ENCODE results near the gene HOMER1. TPM values are rescaled to one million over a fixed set of nuclear protein-coding genes. Genes with fewer than 3 reads are reported as not detected.

HOMER1 gene
- total RNA-seq, 1 experiment from 2014 or later, result 26.6 TPM

- CTCF ChIA-PET, result interaction anchor here (0.6 kb wide), 1 partner anchor 35 kb away, joined by 3 read pairs; no protein-coding TSS in a partner anchor
- Mint-ChIP-seq H3K36me3 (ENCODE audit: insufficient read depth, unreplicated experiment) (no peaks in the 10 kb centered on the region), H3K4me1 (ENCODE audit: low read depth, unreplicated experiment) (no peaks in the 10 kb centered on the region), H3K9me3 (ENCODE audit: low read depth, unreplicated experiment) (no peaks in the 10 kb centered on the region), H3K27me3 (ENCODE audit: unreplicated experiment) (no peaks in the 10 kb centered on the region), H3K27ac (ENCODE audit: unreplicated experiment) (no peak overlapping the region), H3K4me3 (ENCODE audit: low read depth, unreplicated experiment) (no peak overlapping the region)
- no TSS peak for BruUV-seq (replicated peaks)
- intact Hi-C loops (cut with micrococcal nuclease; ENCODE audit: unreplicated experiment), result no loop called here
- no peak for TF ChIP-seq CTCF (IDR thresholded peaks at IDR 0.05; ENCODE audit: unreplicated experiment)
- DNase-seq, result no peak
Measured at GRCh38 chr5:79436821-79437220, 77.1 kb downstream of the HOMER1 start.

DNA sequence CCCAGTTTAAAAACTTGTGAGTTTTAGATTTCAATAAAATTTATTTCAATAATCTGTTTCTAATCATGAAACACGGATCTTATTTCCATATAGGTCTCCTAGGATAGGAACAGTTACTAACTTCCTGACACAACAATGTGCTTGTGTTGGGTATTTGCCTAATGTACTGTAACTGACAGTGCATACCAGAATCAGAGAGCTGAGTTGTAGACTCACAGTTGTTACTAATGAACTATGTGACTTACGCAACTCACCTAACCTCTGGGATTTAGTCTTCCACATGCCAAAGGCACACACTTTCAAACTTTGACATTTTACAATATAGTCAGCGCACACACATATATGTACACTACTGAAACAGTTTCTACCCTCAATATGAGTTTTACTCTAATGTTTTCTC lies 77.7 kb downstream of the HOMER1 start:
- CTCF ChIA-PET, result interaction anchor here (0.6 kb wide), 1 partner anchor 35 kb away, joined by 3 read pairs; no protein-coding TSS in a partner anchor
- H3K4me1 Mint-ChIP-seq (ENCODE audit: low read depth, unreplicated experiment), result no peaks in the 10 kb centered on the region
- intact Hi-C loops (cut with micrococcal nuclease; ENCODE audit: unreplicated experiment), result no loop called here
- no peak overlapping the region for H3K27ac Mint-ChIP-seq (ENCODE audit: unreplicated experiment)
- no peaks in the 10 kb centered on the region for H3K9me3 Mint-ChIP-seq (ENCODE audit: low read depth, unreplicated experiment)
- no peaks in the 10 kb centered on the region for H3K36me3 Mint-ChIP-seq (ENCODE audit: insufficient read depth, unreplicated experiment)
- H3K27me3 Mint-ChIP-seq (ENCODE audit: unreplicated experiment), result no peaks in the 10 kb centered on the region
- TF ChIP-seq CTCF (IDR thresholded peaks at IDR 0.05; ENCODE audit: unreplicated experiment), result no peak
- H3K4me3 Mint-ChIP-seq (ENCODE audit: low read depth, unreplicated experiment), result no peak overlapping the region
- no TSS peak for BruUV-seq (replicated peaks)
- no peak for DNase-seq

DNA sequence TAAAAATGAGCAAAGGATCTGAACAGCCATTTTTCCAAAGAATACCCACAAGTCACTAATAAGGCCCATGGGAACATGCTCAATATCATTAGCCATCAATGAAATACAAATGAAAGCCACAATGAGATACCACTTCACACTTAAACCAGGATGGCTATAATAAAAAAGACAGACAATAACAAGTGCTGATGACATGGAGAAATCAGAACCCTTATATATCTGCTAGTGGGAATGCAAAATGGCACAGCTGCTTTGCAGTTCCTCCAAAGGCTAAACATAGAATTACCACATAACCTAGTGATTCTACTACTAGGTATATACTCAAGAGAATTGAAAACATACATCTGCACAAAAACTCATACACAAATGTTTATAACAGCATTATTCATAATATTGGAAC lies 83.7 kb downstream of the HOMER1 start:
- no peak for DNase-seq
- no peak for TF ChIP-seq CTCF (IDR thresholded peaks at IDR 0.05; ENCODE audit: unreplicated experiment)
- Mint-ChIP-seq H3K27ac (ENCODE audit: unreplicated experiment) (no peak overlapping the region), H3K4me3 (ENCODE audit: low read depth, unreplicated experiment) (no peak overlapping the region), H3K9me3 (ENCODE audit: low read depth, unreplicated experiment) (no peaks in the 10 kb centered on the region), H3K4me1 (ENCODE audit: low read depth, unreplicated experiment) (no peaks in the 10 kb centered on the region), H3K27me3 (ENCODE audit: unreplicated experiment) (no peaks in the 10 kb centered on the region), H3K36me3 (ENCODE audit: insufficient read depth, unreplicated experiment) (no peaks in the 10 kb centered on the region)
- intact Hi-C loops (cut with micrococcal nuclease; ENCODE audit: unreplicated experiment), result no loop called here
- CTCF ChIA-PET, result no interaction called here
- no TSS peak for BruUV-seq (replicated peaks)

DNA sequence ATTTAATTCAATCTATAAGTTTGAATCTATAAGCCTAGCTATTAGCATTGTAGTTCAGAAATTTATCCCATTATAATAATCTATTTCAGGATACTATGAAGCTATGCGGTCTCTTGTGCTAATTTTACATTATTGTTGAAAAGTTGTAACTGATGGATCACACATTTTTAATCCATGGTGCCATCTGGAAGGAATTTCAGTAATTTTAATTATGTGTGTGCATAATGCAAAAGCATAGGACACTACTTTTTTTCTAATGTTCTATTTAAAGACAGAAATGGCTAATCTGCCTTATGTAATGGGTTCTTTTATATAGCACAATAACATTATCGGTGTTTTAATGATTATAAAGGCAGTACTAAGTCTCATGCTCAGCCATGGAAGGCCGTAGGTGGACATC lies 90.6 kb downstream of the HOMER1 start:
- no peak for DNase-seq
- no peaks in the 10 kb centered on the region for H3K36me3 Mint-ChIP-seq (ENCODE audit: insufficient read depth, unreplicated experiment)
- H3K27me3 Mint-ChIP-seq (ENCODE audit: unreplicated experiment), result no peaks in the 10 kb centered on the region
- H3K9me3 Mint-ChIP-seq (ENCODE audit: low read depth, unreplicated experiment), result no peaks in the 10 kb centered on the region
- no peak overlapping the region for H3K27ac Mint-ChIP-seq (ENCODE audit: unreplicated experiment)
- BruUV-seq (replicated peaks), result no TSS peak
- no peak for TF ChIP-seq CTCF (IDR thresholded peaks at IDR 0.05; ENCODE audit: unreplicated experiment)
- no peaks in the 10 kb centered on the region for H3K4me1 Mint-ChIP-seq (ENCODE audit: low read depth, unreplicated experiment)
- intact Hi-C loops (cut with micrococcal nuclease; ENCODE audit: unreplicated experiment), result no loop called here
- no peak overlapping the region for H3K4me3 Mint-ChIP-seq (ENCODE audit: low read depth, unreplicated experiment)
- CTCF ChIA-PET, result no interaction called here
